ENCODE data around the gene GNAI3.

GNAI3 gene

DNA sequence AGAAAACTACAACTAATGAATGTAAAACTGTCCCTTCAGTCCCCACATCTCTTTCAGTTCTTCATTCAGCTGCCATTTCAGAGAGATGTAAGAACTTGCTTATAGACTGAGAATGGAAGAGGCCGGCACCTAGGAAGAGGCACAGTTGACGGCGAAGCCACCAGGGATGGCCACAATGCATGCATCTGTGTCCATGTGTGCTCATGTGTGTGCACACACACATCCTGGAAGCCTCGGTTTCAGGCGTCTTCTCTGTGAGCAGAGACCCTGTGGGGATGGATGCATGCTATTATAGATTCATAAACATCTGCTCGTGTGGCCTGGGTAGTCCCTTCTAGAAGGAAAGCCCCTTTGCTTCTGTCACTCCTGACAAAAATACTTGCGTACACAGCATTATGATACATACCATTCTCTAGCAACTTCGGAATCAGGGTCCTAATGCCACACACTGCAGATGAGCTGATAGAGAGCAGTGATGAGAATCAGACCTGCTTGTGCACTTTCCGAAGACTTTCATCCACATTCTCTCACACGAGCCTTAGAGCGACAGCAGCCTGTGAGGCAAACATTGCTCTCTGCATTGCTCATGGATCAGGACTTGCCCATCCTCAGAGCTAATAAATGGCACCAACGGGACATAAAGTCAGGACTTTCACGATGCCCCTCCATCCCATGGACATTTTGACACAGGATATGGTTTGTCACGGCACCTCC lies 21.2 kb upstream of the GNAI3 start:
- no peak for DNase-seq

DNA sequence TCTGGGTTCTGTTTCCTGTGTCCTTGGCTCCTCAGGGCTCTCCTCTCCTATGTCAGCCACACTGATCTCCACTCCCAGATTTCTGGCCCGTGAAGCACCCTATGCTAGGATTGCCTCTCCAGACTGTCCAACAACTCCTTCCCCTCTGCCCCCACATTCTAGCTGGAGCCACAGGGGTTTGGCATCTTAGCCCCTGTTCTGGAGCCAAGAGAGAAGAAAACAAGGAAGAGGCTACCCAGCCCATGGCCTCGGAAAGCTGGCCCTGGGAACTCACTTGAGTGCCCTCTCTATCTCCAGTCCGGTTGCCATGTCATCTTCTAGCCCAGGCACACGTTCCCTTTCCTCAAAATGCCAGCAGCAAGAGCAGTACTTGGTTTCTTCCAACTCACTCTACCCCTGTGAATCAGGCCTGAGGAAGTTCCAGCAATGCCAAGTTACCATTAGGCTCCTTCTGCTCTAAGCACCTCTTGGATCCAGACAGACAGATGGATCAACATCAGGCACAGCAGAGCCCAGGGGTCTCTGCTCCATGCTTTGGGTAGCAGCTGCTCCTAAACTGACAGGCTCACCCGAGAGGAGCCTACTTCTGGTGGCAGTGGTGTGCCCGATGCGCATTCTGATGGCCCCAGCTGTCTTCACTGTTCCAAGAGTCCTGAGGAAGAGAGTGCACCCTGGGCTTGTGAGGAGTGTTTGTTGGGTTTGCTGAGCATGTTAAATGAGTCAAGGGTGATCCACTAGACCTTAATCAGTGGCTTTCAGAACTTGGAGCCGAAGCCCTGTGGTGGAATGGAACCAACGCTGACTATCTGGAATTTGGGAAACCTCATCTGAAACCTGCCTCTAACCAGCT lies 20.3 kb upstream of the GNAI3 start:
- no peak for DNase-seq

DNA sequence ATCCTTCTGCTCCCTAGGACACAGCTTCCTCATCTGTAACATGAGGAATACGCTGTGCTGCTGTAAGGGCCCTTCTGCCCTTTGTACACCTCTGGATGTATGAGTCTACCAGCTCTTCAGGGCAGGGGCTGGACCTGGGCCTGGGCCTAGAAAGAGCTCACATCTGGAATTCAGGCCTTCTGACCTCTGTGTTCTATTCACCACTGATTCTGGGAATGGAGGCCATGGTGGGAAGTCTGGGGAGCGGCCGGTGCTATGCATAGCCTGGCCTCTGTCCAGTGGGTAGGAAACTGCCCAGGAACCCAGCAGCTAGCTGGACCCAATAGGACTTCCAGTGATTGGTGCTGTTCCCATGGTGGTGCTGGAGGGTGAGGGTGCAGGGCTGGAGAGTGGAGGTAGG lies 19.7 kb upstream of the GNAI3 start:
- no peak for DNase-seq

DNA sequence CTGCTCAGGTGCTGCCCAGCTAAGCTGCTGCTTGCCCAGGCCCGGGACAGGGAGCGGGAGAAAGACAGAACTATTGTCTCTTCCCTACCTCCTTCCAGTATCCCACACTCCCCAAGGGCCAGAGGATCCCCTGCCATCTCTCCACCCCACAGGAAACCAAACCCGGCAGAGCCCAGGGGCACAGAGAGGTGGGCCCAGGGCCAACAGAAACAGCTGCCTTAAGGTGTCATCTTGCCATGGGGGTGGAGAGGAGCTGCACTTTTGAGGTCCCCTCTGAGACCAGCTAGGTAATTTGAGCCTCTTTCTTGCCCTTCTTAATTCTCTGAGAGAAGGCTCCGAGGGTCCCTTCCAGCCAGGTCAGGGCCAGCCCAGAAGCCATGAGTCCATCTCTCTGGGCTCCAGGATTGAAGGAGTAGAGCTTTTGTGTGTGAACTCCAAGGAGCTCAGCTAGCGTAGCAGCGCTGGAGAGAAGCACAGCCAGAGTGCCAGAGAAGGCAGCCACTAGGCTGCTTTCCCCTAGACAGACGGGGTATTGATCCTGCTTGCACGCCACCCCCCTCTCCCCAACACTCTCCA lies 18.4 kb upstream of the GNAI3 start:
- DNase-seq = no peak

DNA sequence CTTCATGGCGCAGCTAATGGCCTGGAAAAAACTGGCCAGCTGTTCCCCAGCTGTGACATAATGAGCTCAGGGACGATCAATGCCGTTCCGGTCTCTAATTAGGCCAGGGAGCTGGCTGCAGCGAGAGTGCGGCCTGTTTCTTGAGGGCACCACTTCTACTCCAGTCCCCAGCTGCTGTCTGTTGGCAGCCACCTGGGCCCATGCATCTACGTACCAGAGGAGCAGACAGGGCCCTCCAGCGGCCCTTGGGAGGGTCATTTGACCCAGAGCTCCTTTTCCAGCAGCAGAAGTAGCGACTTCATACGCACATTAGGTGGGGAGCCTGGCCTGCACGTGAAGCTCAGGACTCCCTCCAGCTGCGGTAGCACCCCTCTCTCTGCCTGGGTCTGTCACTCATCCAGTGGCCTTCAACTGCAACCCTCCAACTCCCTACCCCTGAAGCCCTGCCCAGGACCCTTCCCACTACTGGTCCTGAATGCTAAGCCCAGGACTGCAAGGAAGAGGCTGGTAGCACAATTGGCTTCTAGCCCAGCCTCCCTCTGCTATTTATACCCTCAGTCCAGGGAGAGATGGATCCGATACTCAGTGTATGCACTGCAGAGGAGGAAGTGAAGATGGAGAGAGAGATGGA lies 17.8 kb upstream of the GNAI3 start:
- DNase-seq = no peak

DNA sequence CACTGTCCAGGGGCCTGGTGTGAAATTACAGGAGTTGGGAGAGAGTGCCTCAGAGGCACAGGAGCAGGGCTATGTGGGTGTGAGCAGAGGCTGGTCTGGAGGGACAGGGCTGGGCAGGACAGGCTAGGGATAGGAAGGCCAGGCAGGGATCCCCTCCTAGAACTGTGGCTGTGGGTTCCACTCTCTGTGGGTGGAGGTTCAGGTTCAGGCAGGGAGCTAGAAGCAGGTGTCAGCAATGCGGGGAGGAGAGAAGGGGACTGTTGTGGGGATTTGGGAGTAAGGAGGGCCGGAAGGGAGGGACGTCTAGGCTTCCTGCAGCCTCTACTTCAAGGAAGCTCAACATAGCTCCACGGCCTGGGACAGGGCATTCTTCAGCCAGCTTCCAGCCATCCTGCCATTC lies 17.0 kb upstream of the GNAI3 start:
- no peak for DNase-seq

DNA sequence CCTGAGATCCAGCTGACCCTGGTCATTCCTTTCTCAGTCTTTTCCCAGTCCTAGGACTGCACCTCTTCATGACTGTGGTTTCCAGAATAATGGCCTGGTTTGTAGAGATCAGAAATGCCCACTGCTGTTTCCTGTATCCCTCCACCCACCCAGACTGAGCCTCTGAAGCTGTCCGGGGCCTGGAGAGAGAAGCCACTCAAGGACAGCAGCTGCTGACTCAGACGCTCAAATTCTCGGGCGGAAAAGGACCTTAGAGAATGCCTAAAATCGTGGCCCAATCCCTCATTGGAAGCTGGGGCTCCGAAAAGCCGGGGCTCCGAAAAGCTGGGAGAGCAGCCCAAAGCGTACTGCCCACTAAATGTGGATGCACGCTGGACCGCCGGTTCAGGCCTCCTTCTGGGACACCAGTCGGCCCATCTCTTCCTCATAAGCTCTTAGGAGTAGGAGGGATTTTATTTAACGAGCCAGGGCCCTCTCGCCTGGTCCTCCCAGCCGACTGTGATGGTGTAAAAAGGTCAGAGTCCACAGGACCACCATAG lies 16.5 kb upstream of the GNAI3 start:
- DNase-seq = no peak

DNA sequence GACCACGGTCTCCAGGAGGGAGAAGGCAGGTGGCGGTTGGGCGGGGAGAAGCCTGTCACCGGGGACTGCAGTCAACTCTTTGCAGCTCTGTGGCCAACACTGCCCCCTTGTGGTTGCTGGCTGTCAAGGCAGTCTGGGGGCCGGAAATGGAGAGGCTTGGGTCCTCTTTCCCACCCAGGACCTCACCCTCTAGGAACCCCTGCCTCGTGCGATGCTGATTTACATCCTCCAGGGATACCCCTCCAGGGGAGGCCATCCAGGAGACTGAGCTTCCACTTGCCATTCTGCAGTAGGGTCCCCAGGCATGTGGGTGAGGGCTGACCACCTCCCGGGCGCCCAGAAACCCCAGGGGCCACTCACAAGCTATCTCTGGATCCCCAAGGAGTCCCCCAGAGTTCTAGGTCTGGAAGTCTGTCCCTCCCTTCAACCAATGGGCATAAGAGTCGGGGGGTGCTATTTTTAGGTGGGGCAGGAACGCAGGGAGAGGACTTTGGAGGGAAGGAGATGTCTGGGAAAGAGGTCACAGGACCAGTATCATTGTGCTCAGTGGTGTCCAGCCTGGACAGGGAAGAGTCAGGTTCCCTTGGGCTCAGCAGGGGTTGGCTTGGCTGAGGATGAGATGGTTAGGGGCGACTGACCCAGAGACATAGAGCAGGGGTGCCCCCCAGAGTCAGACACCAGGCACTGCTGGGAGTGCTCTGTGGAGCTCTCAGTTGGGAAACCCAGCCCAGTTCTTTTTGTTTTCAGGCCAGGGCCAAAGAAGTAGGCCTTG lies 15.9 kb upstream of the GNAI3 start:
- DNase-seq = peak; percentile 96

DNA sequence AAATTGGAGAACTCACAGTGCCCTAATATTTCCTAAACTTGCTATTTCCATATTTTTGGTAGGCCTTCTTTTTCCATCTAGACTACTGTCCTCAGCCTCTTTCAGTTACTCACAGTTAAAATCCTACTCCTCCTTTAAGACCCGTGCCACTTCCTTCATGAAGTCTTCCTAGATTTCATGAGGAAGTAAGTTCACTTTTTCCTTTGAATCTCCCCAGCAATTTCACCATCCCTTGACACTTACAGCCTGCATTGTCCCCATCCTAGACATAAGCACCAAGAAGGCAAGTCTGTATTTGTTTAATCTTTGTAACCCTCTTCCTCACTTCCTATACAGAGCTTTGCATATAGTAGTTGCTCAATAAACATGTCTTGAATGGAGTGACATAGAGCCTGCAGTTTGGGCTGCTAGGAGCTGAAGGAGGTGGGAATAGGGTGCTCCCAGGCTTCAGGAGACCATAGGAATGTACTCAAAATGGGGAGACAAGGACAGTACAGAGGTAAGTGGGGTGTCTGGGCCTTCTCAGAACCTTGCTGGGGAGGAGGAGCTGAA lies 14.0 kb upstream of the GNAI3 start:
- DNase-seq = no peak

DNA sequence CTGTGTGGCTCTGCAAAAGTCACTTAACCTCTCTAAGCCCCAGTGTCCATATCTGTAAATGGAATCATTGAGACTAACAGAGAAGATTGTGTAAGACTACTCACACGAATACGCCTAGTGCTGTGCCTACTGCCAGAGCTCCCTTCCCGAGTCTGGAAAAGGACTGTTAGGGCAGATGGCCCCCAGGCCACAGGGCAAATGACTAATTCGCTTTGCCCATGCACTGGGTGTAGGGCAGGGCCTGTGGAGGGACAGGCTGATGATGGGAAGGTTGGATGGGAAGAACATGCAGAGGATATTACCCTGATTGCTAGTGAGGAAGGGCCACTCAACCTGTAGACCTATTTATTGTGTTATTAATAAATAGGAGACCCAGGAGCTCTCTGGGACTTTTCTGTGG lies 12.9 kb upstream of the GNAI3 start:
- DNase-seq = no peak

DNA sequence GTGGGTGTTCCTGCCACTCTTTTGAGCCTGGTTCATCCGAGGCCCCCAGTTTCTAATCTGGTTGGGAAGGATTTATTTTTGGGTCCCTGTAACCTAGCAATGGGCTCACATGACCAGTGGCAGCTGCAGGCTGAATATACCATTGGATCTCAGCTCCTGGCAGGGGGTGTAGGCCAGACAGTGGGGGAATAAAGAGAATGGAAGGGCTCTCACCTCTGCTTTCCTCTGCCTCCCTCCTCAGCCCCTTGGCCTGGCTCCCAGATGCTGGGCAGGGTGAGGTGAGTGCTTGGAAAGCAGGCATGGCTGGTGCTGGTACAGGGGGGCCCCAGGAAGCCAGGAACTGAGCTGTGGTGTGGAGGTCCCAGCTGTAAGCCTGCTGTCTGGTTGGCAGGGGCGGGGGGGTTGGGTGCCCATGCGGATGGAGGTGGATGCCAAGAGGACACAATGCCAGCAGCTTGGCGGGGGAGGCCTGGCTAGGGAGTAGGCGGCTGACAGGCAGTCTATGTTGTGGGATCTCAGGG lies 12.4 kb upstream of the GNAI3 start:
- no peak for DNase-seq

DNA sequence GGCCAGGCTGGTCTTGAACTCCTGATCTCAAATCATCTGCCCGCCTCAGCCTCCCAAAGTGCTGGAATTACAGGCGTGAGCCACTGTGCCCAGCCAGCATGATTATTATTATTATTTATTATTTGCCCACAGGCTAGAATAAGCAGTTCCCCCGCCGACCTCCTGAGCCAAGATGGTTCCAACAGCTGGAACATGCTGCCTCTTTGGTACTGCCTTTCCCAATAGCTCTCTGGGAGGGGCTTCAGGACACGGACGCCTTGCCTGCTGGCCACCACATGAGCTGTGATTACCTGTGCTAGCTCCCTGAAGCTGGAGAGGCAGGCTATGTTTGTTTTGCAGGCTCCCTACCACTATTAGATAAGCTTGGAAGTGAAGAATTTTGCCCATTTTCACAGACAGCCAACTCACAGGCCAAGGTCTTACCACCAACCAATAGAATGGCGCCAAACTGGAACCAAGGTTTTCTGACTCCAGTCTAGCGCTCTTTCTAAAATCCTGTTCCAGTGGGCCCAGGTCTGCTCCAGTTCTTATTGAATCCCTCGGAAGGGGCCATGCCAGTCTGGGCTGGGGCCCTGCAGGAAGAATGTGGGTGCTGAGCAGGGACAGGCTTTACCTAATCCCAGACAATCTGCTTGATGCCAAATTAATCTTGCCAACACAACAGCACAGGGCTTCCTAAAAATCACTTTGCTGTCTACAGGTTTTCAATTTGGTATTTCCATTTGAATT lies 10.8 kb upstream of the GNAI3 start:
- DNase-seq = no peak

DNA sequence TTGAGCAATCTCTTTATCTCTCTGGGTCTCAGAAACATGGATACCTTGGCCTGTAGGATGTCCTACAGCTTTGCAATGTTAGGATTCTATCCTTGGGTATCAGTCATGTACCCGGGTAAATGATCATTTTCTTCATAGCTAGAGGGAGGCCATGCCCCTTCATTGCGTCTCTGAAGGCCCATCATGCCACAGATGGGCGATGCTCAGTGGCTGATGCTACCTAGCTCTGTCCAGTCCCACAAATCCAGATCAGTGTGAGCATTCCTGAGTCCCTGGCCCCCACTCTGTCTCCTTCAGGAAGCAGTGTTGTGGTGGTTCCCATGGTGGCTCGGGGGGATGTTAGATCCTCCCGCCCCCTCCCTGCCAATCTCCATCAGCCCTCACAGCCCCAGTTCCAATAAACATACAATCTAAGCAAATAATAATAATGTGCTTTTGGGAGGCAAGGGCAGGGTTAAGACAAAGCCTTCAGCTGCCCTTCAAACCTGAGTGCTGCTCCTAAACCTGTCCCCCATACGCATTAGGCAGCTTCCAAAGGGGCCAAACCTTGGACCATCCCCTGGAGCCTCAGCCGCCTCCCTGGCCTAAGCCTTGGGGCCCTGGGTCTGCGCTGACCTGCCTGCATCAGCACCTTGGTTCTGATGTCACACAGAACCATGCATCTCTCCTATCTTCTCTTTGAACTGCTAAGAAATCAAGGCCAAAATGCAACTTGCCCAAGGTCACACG lies 9.4 kb upstream of the GNAI3 start:
- no peak for DNase-seq

DNA sequence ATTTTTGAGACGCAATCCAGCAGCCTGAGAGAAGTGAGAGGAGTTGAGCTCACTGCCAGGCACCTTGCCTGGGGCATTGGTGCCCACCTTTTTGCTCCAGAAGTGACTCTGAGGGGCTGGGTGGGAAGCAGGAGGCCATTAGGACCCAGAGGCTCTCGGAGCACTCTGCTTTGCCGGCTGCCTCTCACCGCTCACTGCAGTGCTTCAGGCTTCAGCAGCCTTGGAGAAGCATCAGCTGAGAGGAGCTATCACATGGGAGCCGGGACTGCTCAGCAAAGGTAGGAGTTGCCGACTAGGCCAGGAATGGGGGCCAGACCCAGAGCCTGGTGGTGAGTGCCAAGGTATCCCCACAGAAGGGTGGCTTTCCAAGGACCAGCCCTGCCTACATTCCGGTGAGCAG lies 8.7 kb upstream of the GNAI3 start, which contains the start of gene GPR61:
TSS of gene GPR61 (plus strand) at position 197 of the 400 bp plus-strand sequence. CDS start 3,151 bp downstream, outside the sequence.
- DNase-seq = no peak

DNA sequence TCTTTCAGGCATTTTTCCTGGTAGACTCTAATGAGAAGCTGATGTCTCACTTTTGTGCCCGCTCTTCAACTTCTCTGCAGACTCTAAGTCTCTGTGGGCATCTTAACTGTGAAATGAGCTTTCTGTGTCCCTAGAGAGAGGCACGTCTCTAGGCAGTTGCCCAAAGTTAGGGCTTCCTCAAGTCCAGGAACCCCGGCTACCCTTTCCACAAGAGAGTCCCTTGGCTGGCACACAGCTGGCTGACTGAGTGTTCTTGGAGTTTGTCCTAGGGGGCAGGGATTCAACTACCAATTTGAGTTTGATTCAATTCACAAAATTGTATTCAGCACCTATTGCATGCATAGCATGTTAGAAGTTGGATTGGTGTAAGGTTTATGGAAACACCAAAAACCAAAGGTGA lies 7.3 kb upstream of the GNAI3 start:
- DNase-seq = no peak

DNA sequence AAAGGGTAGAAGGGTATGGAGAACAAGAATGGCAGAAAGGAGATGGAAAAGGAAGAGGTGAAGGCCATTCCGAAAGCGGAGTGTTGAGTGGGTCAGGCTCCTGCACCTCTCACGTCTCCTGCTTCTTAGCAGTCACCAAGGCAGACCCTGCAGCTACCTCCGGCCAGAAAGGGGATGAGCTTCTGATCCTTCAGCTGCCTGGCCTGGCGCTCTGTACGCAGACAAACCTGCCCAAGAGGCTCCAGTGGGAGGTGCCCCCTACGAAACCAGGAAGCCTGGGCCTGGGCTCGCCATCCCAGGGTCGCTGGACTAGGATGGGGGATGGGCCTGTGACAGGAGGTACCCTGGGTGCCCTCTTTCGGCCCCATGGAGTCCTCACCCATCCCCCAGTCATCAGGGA lies 5.8 kb upstream of the GNAI3 start:
- DNase-seq = no peak

DNA sequence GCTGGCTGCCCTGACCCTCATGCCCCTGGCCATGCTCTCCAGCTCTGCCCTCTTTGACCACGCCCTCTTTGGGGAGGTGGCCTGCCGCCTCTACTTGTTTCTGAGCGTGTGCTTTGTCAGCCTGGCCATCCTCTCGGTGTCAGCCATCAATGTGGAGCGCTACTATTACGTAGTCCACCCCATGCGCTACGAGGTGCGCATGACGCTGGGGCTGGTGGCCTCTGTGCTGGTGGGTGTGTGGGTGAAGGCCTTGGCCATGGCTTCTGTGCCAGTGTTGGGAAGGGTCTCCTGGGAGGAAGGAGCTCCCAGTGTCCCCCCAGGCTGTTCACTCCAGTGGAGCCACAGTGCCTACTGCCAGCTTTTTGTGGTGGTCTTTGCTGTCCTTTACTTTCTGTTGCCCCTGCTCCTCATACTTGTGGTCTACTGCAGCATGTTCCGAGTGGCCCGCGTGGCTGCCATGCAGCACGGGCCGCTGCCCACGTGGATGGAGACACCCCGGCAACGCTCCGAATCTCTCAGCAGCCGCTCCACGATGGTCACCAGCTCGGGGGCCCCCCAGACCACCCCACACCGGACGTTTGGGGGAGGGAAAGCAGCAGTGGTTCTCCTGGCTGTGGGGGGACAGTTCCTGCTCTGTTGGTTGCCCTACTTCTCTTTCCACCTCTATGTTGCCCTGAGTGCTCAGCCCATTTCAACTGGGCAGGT lies 5.0 kb upstream of the GNAI3 start:
- DNase-seq = no peak

DNA sequence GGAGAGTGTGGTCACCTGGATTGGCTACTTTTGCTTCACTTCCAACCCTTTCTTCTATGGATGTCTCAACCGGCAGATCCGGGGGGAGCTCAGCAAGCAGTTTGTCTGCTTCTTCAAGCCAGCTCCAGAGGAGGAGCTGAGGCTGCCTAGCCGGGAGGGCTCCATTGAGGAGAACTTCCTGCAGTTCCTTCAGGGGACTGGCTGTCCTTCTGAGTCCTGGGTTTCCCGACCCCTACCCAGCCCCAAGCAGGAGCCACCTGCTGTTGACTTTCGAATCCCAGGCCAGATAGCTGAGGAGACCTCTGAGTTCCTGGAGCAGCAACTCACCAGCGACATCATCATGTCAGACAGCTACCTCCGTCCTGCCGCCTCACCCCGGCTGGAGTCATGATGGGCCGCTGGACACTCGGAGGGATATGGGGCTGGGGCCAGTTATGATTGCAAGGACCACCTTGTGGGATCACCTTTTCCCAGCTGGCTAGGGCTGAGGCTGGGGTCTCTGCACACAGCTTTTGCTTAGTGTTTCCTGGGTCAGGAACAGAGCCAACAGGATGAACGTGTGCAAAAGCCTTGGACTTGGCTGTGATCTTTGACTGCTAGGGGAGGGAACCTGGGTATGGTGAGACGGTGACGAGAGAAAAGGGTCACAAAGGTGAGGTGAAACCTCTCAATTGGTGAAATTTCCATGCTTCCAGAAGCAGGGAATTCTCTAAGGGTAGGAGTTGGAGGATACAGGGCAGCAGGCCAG lies 4.3 kb upstream of the GNAI3 start:
- DNase-seq = no peak

All from activated effector memory CD4-positive, alpha-beta T cell treated with anti-CD3 and anti-CD28 coated beads, Interleukin-2, amount 50 U/mL, for 16 hours (primary cell).